Measurements from ENCODE around the gene ZNF792. TPM values are rescaled to one million over a fixed set of nuclear protein-coding genes. Genes with fewer than 3 reads are reported as not detected.
A peak's percentile ranks its signal among the peaks of the same experiment; 100 is the strongest.

Gene ZNF792
- total RNA-seq, 1 donor from 2014 or later, result 7.0 TPM

GRCh38 chr19:34962687-34963572 lies 1.1 kb downstream of the ZNF792 start:
- peak overlapping the region; percentile 90 for H3K4me3 Mint-ChIP-seq
- Histone ChIP-seq H3K27me3 (peaks cover 13% of the 10 kb centered on the region), H4K20me1 (ENCODE audit: low read depth) (no peaks in the 10 kb centered on the region), H3K27ac (no peak overlapping the region), H3K36me3 (peaks cover 10% of the 10 kb centered on the region), H3K4me3 (peak overlapping the region; percentile 93), H3K9ac (peak overlapping the region; percentile 16), H3K9me3 (ENCODE audit: low read depth) (peaks cover 8% of the 10 kb centered on the region), H3K79me2 (ENCODE audit: low read depth) (no peaks in the 10 kb centered on the region), H3K4me2 (peak overlapping the region; percentile 94), H3F3A (ENCODE audit: low read depth) (peaks cover 6% of the 10 kb centered on the region), H3K4me1 (no peaks in the 10 kb centered on the region), H2AFZ (replicated peaks) (peak overlapping the region; percentile 97)
- peaks cover 60% of the 10 kb centered on the region for H3K9me3 Mint-ChIP-seq
- DNase-seq (ENCODE audit: low spot score), result no peak
- peak overlapping the region; percentile 17 for H3K27ac Mint-ChIP-seq
- peaks cover 7% of the 10 kb centered on the region for H3K27me3 Mint-ChIP-seq (ENCODE audit: insufficient read depth, low read depth)
- peaks cover 40% of the 10 kb centered on the region for H3K36me3 Mint-ChIP-seq
- TF ChIP-seq, protein P1, sequence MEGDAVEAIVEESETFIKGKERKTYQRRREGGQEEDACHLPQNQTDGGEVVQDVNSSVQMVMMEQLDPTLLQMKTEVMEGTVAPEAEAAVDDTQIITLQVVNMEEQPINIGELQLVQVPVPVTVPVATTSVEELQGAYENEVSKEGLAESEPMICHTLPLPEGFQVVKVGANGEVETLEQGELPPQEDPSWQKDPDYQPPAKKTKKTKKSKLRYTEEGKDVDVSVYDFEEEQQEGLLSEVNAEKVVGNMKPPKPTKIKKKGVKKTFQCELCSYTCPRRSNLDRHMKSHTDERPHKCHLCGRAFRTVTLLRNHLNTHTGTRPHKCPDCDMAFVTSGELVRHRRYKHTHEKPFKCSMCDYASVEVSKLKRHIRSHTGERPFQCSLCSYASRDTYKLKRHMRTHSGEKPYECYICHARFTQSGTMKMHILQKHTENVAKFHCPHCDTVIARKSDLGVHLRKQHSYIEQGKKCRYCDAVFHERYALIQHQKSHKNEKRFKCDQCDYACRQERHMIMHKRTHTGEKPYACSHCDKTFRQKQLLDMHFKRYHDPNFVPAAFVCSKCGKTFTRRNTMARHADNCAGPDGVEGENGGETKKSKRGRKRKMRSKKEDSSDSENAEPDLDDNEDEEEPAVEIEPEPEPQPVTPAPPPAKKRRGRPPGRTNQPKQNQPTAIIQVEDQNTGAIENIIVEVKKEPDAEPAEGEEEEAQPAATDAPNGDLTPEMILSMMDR (IDR thresholded peaks at IDR 0.05), result no peak
- TF ChIP-seq EZH2phosphoT487 (IDR thresholded peaks at IDR 0.05) (no peak), EZH2 (IDR thresholded peaks at IDR 0.05) (no peak)
- H3K4me1 Mint-ChIP-seq, result peaks cover 12% of the 10 kb centered on the region

DNA sequence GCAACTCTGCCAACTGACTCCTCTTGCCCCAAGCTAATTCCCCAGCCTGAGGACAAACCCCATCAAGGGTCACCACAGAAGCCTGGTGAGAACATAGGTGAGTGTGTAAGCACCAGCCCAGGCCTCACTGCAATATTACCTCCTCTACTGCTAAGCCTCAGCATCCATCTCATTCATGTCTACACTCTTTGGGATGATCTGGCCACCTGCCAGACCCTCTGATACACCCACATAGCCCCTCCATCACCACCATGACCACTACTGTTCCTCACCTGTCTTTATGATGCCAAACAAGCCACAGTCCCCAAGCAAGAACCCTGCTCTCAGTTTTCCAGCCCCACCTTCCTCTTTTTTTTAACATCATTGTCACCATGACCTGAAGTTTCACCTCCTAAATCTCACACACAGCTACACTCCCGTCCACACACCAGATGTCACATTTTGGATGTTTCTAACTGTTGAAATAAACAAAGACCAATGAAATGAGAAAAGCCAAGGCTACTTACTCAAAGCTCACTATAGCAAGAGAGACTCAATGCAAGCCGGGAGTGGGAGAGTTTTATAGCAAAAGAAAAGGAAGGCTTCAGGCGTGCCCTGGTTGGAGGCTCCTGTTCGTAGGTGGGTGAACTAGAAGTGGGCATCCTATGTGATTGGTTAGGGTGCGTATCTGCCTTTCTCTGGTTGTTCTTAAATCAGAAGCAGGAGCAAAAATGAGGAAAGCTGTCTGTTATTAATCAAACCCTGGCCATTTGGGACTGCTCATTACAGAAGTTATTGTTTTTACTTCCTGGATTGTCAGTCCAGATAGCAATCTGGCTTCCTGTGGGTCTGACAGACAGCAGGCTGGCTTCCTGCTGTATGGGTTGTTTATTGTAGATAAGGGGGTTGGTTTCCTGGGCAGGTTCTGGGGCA lies 2.0 kb downstream of the ZNF792 start:
- Mint-ChIP-seq H3K27me3 (ENCODE audit: insufficient read depth, low read depth) (peaks cover 9% of the 10 kb centered on the region), H3K9me3 (peaks cover 64% of the 10 kb centered on the region), H3K27ac (no peak overlapping the region), H3K4me1 (peaks cover 12% of the 10 kb centered on the region), H3K4me3 (peak overlapping the region; percentile 90), H3K36me3 (peaks cover 47% of the 10 kb centered on the region)
- Histone ChIP-seq H3K4me1 (no peaks in the 10 kb centered on the region), H3K9me3 (ENCODE audit: low read depth) (peaks cover 17% of the 10 kb centered on the region), H3K36me3 (peaks cover 19% of the 10 kb centered on the region), H3K79me2 (ENCODE audit: low read depth) (no peaks in the 10 kb centered on the region), H3K4me3 (no peak overlapping the region), H4K20me1 (ENCODE audit: low read depth) (no peaks in the 10 kb centered on the region), H3F3A (ENCODE audit: low read depth) (peaks cover 6% of the 10 kb centered on the region), H3K9ac (no peak overlapping the region), H3K27ac (no peak overlapping the region), H3K27me3 (peaks cover 13% of the 10 kb centered on the region), H2AFZ (replicated peaks) (no peak overlapping the region), H3K4me2 (no peak overlapping the region)
- TF ChIP-seq EZH2phosphoT487 (IDR thresholded peaks at IDR 0.05) (no peak), EZH2 (IDR thresholded peaks at IDR 0.05) (no peak)
- TF ChIP-seq, protein P1 (IDR thresholded peaks at IDR 0.05), result no peak
- DNase-seq (ENCODE audit: low spot score), result no peak

DNA sequence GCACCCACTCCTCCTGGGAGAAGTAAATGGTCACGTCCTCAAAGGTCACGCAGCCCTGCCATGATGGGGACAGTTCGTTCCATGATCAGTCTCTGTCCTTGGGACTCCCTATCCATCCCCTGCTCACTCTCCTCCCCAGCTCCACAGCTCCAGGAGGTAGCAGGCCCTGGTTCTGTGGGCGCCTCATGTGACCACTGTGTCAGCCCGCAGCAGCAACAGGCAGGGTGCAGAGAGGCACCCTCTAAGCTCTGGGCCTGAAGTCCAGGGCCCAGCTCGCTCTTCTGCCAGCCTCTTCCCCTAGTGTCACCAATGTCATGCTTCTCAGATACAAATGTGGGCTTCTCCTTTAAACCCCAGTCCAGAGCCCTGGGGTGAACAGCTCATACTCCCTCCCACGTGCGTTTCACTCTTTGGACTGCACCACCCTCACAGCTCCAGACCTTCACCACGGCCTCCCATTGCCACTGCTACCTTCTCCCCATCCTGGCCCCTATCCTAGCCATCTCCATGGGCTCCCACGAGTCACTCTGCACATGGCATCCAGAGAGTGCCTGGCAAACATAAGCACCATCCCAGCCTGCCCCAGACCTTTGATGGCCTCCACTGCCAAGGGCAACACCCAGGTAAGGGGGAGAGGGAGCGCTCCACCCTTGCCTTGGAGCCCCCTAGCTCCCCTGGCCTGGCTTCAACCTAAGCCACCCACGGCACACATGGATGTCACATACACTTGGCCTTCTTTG lies 2.9 kb downstream of the ZNF792 start:
- no peak for DNase-seq (ENCODE audit: low spot score)
- Histone ChIP-seq H3K27me3 (peaks cover 13% of the 10 kb centered on the region), H3K4me3 (no peak overlapping the region), H3K79me2 (ENCODE audit: low read depth) (no peaks in the 10 kb centered on the region), H3K4me1 (no peaks in the 10 kb centered on the region), H4K20me1 (ENCODE audit: low read depth) (no peaks in the 10 kb centered on the region), H3K27ac (no peak overlapping the region), H3K4me2 (no peak overlapping the region), H3K9ac (no peak overlapping the region), H3F3A (ENCODE audit: low read depth) (peaks cover 6% of the 10 kb centered on the region), H2AFZ (replicated peaks) (no peak overlapping the region), H3K9me3 (ENCODE audit: low read depth) (peaks cover 19% of the 10 kb centered on the region), H3K36me3 (peaks cover 23% of the 10 kb centered on the region)
- peaks cover 65% of the 10 kb centered on the region for H3K9me3 Mint-ChIP-seq
- H3K27ac Mint-ChIP-seq, result no peak overlapping the region
- peaks cover 12% of the 10 kb centered on the region for H3K4me1 Mint-ChIP-seq
- TF ChIP-seq EZH2 (IDR thresholded peaks at IDR 0.05) (no peak), EZH2phosphoT487 (IDR thresholded peaks at IDR 0.05) (no peak)
- TF ChIP-seq, protein P1 (IDR thresholded peaks at IDR 0.05), result no peak
- H3K27me3 Mint-ChIP-seq (ENCODE audit: insufficient read depth, low read depth), result peaks cover 12% of the 10 kb centered on the region
- H3K4me3 Mint-ChIP-seq, result peak overlapping the region; percentile 16
- H3K36me3 Mint-ChIP-seq, result peaks cover 55% of the 10 kb centered on the region

All from neural progenitor cell (in vitro differentiated cells).